ENCODE data around the gene ALG11. TPM values are rescaled to one million over a fixed set of nuclear protein-coding genes. Genes with fewer than 3 reads are reported as not detected.

ALG11 gene
- total RNA-seq, 1 donor from 2014 or later, result 49.2 TPM

DNA sequence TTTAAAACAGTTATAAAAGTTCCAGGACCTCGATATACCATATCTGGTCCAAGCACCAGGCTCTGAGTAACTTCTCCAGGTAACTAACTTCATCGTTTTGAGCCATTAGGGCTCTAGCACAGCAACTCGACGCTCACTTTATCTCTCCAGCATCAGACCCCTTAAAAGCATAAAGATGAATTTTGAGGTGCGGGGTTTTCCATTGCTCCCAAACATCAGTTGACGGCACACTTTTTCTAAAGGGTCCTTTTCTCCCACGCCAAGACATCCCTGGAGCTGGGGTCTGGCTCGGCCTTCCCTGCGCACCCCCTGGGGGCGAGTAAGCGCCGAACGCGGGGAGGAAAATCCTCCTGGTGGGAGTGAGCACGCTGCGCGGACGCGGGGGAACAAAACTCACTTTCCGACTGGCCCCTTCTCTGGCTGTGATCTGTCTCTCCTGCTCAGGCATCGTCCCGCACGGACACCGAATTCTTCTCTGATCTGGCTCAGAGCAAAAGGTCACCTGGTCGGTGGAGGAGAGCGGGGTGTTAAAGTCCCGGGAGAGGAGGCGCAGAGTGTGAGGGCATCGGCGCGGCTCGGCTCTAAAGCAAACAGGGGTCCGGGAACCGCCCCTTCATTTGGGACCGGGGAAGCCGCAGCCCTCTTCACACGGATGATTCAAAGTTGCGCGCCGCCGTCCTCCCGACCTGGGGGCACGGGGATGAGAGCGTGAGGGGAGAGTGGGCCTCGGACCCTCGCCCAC is 1.1 kb upstream of the ALG11 start, which contains the start of gene ATP7B:
TSS of gene ATP7B (minus strand) at position 561 of the 742 bp plus-strand sequence. CDS start at position 448, 113 bp downstream.
- no peaks in the 10 kb centered on the region for H3K27me3 Mint-ChIP-seq (ENCODE audit: low read depth)
- H3K9me3 Mint-ChIP-seq (ENCODE audit: low read depth), result peaks cover 4% of the 10 kb centered on the region
- peak within 1 kb of the TSS; percentile 98 for H3K27ac Mint-ChIP-seq (ENCODE audit: unreplicated experiment)
- H3K4me1 Mint-ChIP-seq (ENCODE audit: low read depth), result peaks cover 26% of the 10 kb centered on the region
- TF ChIP-seq, protein P1, sequence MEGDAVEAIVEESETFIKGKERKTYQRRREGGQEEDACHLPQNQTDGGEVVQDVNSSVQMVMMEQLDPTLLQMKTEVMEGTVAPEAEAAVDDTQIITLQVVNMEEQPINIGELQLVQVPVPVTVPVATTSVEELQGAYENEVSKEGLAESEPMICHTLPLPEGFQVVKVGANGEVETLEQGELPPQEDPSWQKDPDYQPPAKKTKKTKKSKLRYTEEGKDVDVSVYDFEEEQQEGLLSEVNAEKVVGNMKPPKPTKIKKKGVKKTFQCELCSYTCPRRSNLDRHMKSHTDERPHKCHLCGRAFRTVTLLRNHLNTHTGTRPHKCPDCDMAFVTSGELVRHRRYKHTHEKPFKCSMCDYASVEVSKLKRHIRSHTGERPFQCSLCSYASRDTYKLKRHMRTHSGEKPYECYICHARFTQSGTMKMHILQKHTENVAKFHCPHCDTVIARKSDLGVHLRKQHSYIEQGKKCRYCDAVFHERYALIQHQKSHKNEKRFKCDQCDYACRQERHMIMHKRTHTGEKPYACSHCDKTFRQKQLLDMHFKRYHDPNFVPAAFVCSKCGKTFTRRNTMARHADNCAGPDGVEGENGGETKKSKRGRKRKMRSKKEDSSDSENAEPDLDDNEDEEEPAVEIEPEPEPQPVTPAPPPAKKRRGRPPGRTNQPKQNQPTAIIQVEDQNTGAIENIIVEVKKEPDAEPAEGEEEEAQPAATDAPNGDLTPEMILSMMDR (IDR thresholded peaks at IDR 0.05), result peak; percentile 55
- peaks cover 6% of the 10 kb centered on the region for H3K36me3 Mint-ChIP-seq (ENCODE audit: low read depth)
- no peak for DNase-seq (ENCODE audit: low spot score)
- H3K4me3 Mint-ChIP-seq (ENCODE audit: unreplicated experiment), result peak within 1 kb of the TSS; percentile 95

DNA sequence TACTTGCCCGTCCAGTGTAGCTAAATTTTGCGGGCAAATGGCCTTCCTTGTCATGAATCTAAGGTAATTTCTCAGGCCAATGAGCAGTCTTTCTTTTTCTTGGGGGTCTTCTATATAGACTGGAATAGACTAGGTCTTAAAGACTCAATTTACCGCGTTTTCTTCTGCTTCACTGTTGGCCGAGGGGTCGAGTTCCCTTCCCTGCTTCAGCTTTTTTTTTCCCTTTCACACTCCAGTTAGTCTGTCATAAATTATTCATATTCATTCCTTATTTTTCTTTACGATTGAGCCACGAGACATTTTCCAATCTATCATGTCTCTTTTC is 276 bp downstream of the ALG11 start:
- TF ChIP-seq, protein P1 (IDR thresholded peaks at IDR 0.05), result no peak
- Mint-ChIP-seq H3K27ac (ENCODE audit: unreplicated experiment) (peak overlapping the region; percentile 98), H3K27me3 (ENCODE audit: low read depth) (no peaks in the 10 kb centered on the region), H3K4me1 (ENCODE audit: low read depth) (peaks cover 26% of the 10 kb centered on the region), H3K9me3 (ENCODE audit: low read depth) (peaks cover 4% of the 10 kb centered on the region), H3K4me3 (ENCODE audit: unreplicated experiment) (peak overlapping the region; percentile 95), H3K36me3 (ENCODE audit: low read depth) (peaks cover 7% of the 10 kb centered on the region)
- DNase-seq (ENCODE audit: low spot score), result no peak

DNA sequence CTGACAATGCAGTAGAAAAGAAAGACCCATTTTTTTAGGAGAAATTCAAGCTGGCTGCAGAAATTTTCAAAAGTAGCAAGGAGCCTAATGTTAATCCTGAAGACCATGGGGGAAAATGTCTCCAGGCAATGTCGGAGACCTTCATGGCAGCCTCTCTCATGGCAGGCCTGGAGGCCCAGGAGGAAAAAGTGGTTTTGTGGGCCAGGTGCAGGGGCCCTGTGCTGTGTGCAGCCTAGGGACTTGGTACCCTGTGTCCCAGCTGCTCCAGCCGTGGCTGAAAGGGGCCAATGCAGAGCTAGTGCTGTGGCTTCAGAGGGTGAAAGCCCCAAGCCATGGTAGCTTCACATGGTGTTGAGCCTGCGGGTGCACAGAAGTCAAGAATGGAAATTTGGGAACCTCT is 4.1 kb downstream of the ALG11 start:
- H3K4me3 Mint-ChIP-seq (ENCODE audit: unreplicated experiment), result no peak overlapping the region
- peaks cover 25% of the 10 kb centered on the region for H3K36me3 Mint-ChIP-seq (ENCODE audit: low read depth)
- TF ChIP-seq, protein P1 (IDR thresholded peaks at IDR 0.05), result no peak
- peak overlapping the region; percentile 27 for H3K27ac Mint-ChIP-seq (ENCODE audit: unreplicated experiment)
- peaks cover 4% of the 10 kb centered on the region for H3K9me3 Mint-ChIP-seq (ENCODE audit: low read depth)
- peaks cover 8% of the 10 kb centered on the region for H3K4me1 Mint-ChIP-seq (ENCODE audit: low read depth)
- DNase-seq (ENCODE audit: low spot score), result no peak
- no peaks in the 10 kb centered on the region for H3K27me3 Mint-ChIP-seq (ENCODE audit: low read depth)

DNA sequence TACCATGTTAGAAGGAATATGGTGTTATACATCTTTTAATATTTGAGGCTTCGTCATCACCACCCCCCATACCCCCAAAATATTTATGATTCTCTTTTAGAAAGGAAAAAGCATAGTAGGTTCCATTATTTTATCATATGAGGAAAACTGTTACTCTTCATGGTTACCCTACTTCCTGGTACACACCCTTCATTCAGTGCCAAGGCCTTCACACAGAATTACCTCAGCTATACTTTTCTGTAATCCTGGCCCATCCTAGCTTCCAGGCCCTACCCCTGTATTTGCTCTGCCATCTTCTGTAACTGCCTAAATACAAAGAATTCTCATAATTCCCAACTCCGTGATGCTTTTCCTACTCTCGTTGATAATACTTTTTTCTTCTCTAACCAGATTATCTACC is 8.0 kb downstream of the ALG11 start:
- H3K4me3 Mint-ChIP-seq (ENCODE audit: unreplicated experiment), result no peak overlapping the region
- H3K36me3 Mint-ChIP-seq (ENCODE audit: low read depth), result peaks cover 40% of the 10 kb centered on the region
- peaks cover 2% of the 10 kb centered on the region for H3K4me1 Mint-ChIP-seq (ENCODE audit: low read depth)
- no peaks in the 10 kb centered on the region for H3K27me3 Mint-ChIP-seq (ENCODE audit: low read depth)
- TF ChIP-seq, protein P1 (IDR thresholded peaks at IDR 0.05), result no peak
- peaks cover 4% of the 10 kb centered on the region for H3K9me3 Mint-ChIP-seq (ENCODE audit: low read depth)
- H3K27ac Mint-ChIP-seq (ENCODE audit: unreplicated experiment), result no peak overlapping the region
- DNase-seq (ENCODE audit: low spot score), result no peak

DNA sequence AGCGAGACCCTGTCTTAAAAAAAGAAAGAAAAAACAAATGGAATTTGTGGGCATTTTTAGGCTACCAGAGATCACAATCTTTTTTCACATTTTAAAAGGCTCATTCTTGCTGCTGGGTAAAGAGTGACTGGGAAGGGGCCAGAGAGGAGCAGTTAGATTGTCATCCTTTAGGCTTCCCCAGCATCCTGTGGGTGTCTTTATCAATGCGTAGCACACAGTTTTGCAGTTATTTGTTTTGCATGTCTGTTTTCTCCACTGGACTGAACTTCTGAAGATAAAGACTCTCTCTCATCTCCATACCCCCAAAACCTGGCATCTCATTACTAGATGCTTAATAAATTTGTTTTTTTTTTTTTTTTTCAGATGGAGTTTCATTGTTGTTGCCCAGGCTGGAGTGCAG is 10.2 kb downstream of the ALG11 start:
- DNase-seq (ENCODE audit: low spot score), result no peak
- TF ChIP-seq, protein P1 (IDR thresholded peaks at IDR 0.05), result no peak
- no peak overlapping the region for H3K27ac Mint-ChIP-seq (ENCODE audit: unreplicated experiment)
- peaks cover 53% of the 10 kb centered on the region for H3K36me3 Mint-ChIP-seq (ENCODE audit: low read depth)
- peaks cover 6% of the 10 kb centered on the region for H3K9me3 Mint-ChIP-seq (ENCODE audit: low read depth)
- H3K4me3 Mint-ChIP-seq (ENCODE audit: unreplicated experiment), result no peak overlapping the region
- H3K27me3 Mint-ChIP-seq (ENCODE audit: low read depth), result no peaks in the 10 kb centered on the region
- peaks cover 19% of the 10 kb centered on the region for H3K4me1 Mint-ChIP-seq (ENCODE audit: low read depth)
